MCF 10A (cell line): Measurements from ENCODE around the gene DCLK2. TPM values are rescaled to one million over a fixed set of nuclear protein-coding genes. Genes with fewer than 3 reads are reported as not detected.

Source experiments
- BruUV-seq: library from RNA; stranded (reverse); fragments of 400-500 nt; replicated peaks from 2 replicates; lab custom pipeline; 2021; lab: Mats Ljungman, UMichigan
- CTCF ChIA-PET: fragments of 300-600 bp; sonication (Branson Sonifier 250); formaldehyde crosslinking; extraction: SDS; loops from one replicate; lab custom pipeline; 2021; ENCODE audit warnings: antibody characterized with exemption, inconsistent platforms; lab: Yijun Ruan, JAX
- POLR2A ChIA-PET: fragments of 300-600, 350-650 bp; sonication (Branson Sonifier 250); formaldehyde crosslinking; extraction: SDS; loops from one replicate; lab custom pipeline; 2020; ENCODE audit warnings: antibody characterized with exemption, inconsistent platforms; lab: Yijun Ruan, JAX
- DNase-seq: peaks from one replicate; pipeline ENCODE4 v3.0.0-alpha.2; 2018; ENCODE audit not compliant: unreplicated experiment
- H3K27ac Mint-ChIP-seq: one replicate; pipeline ENCODE4 v1.8.0; 2022; ENCODE audit warnings: mild to moderate bottlenecking, low read depth, mixed read lengths; ENCODE audit not compliant: unreplicated experiment
- H3K27me3 Mint-ChIP-seq: one replicate; pipeline ENCODE4 v1.8.0; 2022; ENCODE audit warnings: mixed read lengths; ENCODE audit not compliant: insufficient read depth, unreplicated experiment
- H3K36me3 Mint-ChIP-seq: one replicate; pipeline ENCODE4 v1.8.0; 2022; ENCODE audit warnings: mild to moderate bottlenecking, moderate library complexity, mixed read lengths; ENCODE audit not compliant: insufficient read depth, unreplicated experiment
- H3K4me1 Mint-ChIP-seq: one replicate; pipeline ENCODE4 v1.8.0; 2022; ENCODE audit warnings: mixed read lengths; ENCODE audit not compliant: insufficient read depth, unreplicated experiment
- H3K4me3 Mint-ChIP-seq: one replicate; pipeline ENCODE4 v1.8.0; 2022; ENCODE audit warnings: mild to moderate bottlenecking, moderate library complexity, mixed read lengths; ENCODE audit not compliant: unreplicated experiment
- H3K9me3 Mint-ChIP-seq: one replicate; pipeline ENCODE4 v1.8.0; 2022; ENCODE audit warnings: mixed read lengths; ENCODE audit not compliant: unreplicated experiment
- intact Hi-C: fragments of 100-400 bp; cut with micrococcal nuclease; formaldehyde crosslinking; loops from 2 replicates; pipeline ENCODE4 v1.14.1; 2022
- total RNA-seq: library from RNA; stranded (reverse); gene quantifications from 2 replicates; pipeline ENCODE4 v1.2.3, GENCODE V29; 2022
- TF ChIP-seq, protein P1 (sequence below): fragments of 200-600 bp; IDR thresholded peaks from one replicate; pipeline ENCODE4 v1.8.0; 2022; ENCODE audit warnings: antibody characterized with exemption, mild to moderate bottlenecking; ENCODE audit not compliant: unreplicated experiment

DCLK2 gene
- total RNA-seq, 1 experiment from 2014 or later, result 1.2 TPM

DNA sequence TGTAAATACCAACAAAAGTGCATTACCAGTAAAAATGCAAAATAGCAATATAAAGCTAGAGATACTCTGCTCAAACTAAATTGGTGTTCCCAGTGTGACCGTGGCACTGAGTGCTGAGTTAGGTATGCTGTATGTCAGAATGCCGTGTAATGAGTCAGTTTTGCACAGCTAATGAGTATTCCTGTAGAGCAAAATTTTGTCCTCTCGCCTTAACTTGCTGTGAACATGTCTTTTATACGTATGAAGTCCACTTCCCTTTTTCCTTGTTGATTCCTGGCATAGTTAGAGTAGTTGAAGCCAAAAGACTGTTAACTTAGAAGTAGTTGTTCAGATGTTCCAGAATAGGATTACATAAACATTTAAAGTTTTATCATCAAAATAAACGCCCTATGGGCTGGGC is 11.5 kb downstream of the DCLK2 start:
- Mint-ChIP-seq H3K36me3 (no peaks in the 10 kb centered on the region), H3K9me3 (no peaks in the 10 kb centered on the region), H3K27me3 (no peaks in the 10 kb centered on the region), H3K4me1 (no peaks in the 10 kb centered on the region), H3K4me3 (no peak overlapping the region), H3K27ac (no peak overlapping the region)
- intact Hi-C loops, result no loop called here
- POLR2A ChIA-PET, result no interaction called here
- TF ChIP-seq, protein P1, sequence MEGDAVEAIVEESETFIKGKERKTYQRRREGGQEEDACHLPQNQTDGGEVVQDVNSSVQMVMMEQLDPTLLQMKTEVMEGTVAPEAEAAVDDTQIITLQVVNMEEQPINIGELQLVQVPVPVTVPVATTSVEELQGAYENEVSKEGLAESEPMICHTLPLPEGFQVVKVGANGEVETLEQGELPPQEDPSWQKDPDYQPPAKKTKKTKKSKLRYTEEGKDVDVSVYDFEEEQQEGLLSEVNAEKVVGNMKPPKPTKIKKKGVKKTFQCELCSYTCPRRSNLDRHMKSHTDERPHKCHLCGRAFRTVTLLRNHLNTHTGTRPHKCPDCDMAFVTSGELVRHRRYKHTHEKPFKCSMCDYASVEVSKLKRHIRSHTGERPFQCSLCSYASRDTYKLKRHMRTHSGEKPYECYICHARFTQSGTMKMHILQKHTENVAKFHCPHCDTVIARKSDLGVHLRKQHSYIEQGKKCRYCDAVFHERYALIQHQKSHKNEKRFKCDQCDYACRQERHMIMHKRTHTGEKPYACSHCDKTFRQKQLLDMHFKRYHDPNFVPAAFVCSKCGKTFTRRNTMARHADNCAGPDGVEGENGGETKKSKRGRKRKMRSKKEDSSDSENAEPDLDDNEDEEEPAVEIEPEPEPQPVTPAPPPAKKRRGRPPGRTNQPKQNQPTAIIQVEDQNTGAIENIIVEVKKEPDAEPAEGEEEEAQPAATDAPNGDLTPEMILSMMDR, result no peak
- no peak for DNase-seq
- BruUV-seq, result no TSS peak
- CTCF ChIA-PET, result interaction anchor here (0.7 to 1.0 kb wide), 2 partner anchors 79 to 396 kb away, joined by 3 to 4 read pairs; no protein-coding TSS in a partner anchor

DNA sequence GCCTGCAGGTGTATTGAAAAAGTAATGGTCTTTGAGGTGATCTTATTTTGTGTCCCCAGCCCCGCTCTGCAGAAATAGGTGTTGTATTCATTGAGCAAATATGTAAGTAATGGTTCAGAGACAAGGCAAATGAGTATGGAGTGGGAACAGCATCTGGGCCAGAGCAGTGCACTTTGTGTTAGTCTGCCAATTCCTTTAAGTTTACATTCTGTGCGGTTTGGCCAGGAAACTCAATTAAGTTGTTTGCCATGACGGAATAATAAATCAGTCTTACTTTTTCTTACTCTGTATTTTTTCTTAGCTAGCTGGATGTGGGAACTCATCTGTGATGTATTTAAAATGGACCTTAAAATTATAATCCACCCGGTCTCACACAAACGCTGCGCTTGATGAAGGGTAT is 12.6 kb downstream of the DCLK2 start:
- Mint-ChIP-seq H3K4me1 (no peaks in the 10 kb centered on the region), H3K4me3 (no peak overlapping the region), H3K27me3 (no peaks in the 10 kb centered on the region), H3K36me3 (no peaks in the 10 kb centered on the region), H3K9me3 (no peaks in the 10 kb centered on the region), H3K27ac (no peak overlapping the region)
- ChIA-PET CTCF (interaction anchor here (1.0 kb wide), 1 partner anchor 80 kb away, joined by 4 read pairs; no protein-coding TSS in a partner anchor), POLR2A (no interaction called here)
- no peak for DNase-seq
- intact Hi-C loops, result no loop called here
- no TSS peak for BruUV-seq
- TF ChIP-seq, protein P1, result no peak

DNA sequence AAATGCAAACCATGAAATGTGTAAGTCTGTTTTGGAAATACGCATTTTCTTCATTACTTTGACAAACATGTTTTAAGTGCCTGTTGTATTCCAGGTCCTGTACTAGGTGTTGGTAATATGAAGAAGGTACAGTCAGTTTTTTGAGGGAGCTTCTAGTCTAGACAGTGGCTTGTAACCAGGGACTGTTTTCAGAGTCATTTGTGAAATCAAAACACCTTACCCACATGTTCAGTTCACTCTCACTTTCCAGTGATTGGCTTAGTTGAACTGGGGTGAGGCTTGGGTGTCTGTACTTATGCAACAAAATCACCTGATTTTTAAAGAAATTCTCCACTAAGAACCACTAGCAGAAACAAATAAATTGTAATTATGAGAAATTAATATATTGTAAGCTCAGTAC is 16.4 kb downstream of the DCLK2 start:
- POLR2A ChIA-PET, result interaction anchor here (0.6 kb wide), 1 partner anchor 23 kb away, joined by 4 read pairs; no protein-coding TSS in a partner anchor
- TF ChIP-seq, protein P1, result no peak
- intact Hi-C loops, result no loop called here

DNA sequence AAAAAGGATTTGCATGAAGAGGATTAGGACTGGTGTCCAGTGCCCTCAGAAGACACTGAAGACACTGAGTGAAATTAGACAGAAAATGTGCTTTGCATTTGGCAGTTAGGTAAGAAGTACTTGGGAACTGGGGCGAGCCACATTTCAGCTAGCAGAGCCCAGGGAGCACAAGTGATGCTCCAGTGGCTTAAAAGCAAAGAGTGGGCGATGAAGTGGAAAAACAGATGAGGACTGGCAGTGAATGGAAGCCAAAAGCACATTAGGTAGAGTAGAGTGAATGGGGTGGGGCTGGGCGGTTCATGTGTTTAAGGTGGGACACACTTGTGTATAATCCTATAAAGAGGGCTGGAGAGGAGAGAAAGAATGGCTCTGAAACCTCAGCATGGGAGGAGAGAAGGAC is 18.4 kb downstream of the DCLK2 start:
- TF ChIP-seq, protein P1, result no peak
- no peak overlapping the region for H3K27ac Mint-ChIP-seq
- no peaks in the 10 kb centered on the region for H3K9me3 Mint-ChIP-seq
- no TSS peak for BruUV-seq
- H3K4me3 Mint-ChIP-seq, result no peak overlapping the region
- H3K36me3 Mint-ChIP-seq, result no peaks in the 10 kb centered on the region
- no peak for DNase-seq
- no peaks in the 10 kb centered on the region for H3K4me1 Mint-ChIP-seq
- intact Hi-C loops, result no loop called here
- no peaks in the 10 kb centered on the region for H3K27me3 Mint-ChIP-seq
- CTCF ChIA-PET, result interaction anchor here (0.6 kb wide), 1 partner anchor 1584 kb away, joined by 3 read pairs; no protein-coding TSS in a partner anchor
- POLR2A ChIA-PET, result no interaction called here

More for the DNA sequence above, 16.4 kb downstream of the DCLK2 start:
- H3K36me3 Mint-ChIP-seq, result no peaks in the 10 kb centered on the region
- BruUV-seq, result no TSS peak
- H3K9me3 Mint-ChIP-seq, result no peaks in the 10 kb centered on the region
- CTCF ChIA-PET, result interaction anchor here (1.2 to 1.3 kb wide), 2 partner anchors 10 to 113 kb away, joined by 3 to 4 read pairs; no protein-coding TSS in a partner anchor
- DNase-seq, result no peak
- H3K27me3 Mint-ChIP-seq, result no peaks in the 10 kb centered on the region
- H3K27ac Mint-ChIP-seq, result no peak overlapping the region
- H3K4me3 Mint-ChIP-seq, result no peak overlapping the region
- no peaks in the 10 kb centered on the region for H3K4me1 Mint-ChIP-seq
